WERI-Rb-1 (cell line): ENCODE results near the gene ARHGEF19.

Experiments
- DNase-seq: peaks from one replicate; pipeline ENCODE4 v3.0.0-alpha.2; 2020
- H3K27ac ChIP-seq: fragments of 250-450 bp; sonication (Bioruptor Pico); 2 replicates; pipeline ENCODE4 v1.5.1; 2020; ENCODE audit warnings: mild to moderate bottlenecking, moderate library complexity
- H3K27me3 ChIP-seq: fragments of 250-450 bp; sonication (Bioruptor Pico); 2 replicates; pipeline ENCODE4 v1.5.1; 2021; ENCODE audit warnings: mild to moderate bottlenecking, low read depth, moderate library complexity; ENCODE audit not compliant: insufficient read depth, severe bottlenecking
- H3K36me3 ChIP-seq: fragments of 250-450 bp; sonication (Bioruptor Pico); 2 replicates; pipeline ENCODE4 v1.5.1; 2020; ENCODE audit warnings: mild to moderate bottlenecking, moderate library complexity
- H3K4me3 ChIP-seq: 2 replicates; pipeline ENCODE4 v1.5.1; 2011; ENCODE audit warnings: low read depth, mild to moderate bottlenecking, control low read depth, low read length
- H3K9me3 ChIP-seq: fragments of 250-450 bp; sonication (Bioruptor Pico); 2 replicates; pipeline ENCODE4 v1.5.1; 2021; ENCODE audit warnings: mild to moderate bottlenecking, moderate library complexity; ENCODE audit not compliant: severe bottlenecking
- TF ChIP-seq, protein P1 (sequence below): IDR thresholded peaks from 2 replicates; pipeline ENCODE4 v1.5.1; 2011; ENCODE audit warnings: low read depth, mild to moderate bottlenecking, control low read depth, inconsistent platforms, low read length

The ARHGEF19 gene

DNA sequence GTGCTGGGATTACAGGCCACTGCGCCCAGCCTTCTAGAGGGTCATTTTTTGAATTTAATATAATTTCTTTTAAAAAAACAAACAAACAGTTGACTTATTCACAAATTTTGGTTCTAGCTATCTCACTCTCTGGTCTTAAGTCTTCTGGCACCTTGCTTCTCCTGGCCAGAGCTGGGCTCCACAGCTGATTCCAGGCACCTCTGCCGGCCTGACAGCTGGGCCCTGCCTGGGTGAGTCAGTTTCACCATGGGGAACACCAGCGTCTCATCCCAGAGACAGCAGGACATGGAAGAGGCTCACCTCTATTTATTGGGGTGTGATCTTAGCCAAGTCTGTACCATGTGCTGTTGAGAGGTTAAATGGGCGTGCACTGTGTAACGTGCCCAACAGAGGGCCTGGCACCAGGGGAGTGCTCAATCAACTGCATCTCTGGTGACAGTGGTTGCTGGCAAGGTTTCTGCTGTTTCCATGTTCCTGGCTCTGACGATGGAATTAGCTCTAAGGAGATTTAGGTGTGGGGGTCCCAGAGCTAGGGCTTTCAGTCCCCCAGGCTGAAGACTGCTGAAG lies 23.6 kb upstream of the ARHGEF19 start:
- no peak overlapping the region for H3K27ac ChIP-seq
- no peak for DNase-seq
- no peaks in the 10 kb centered on the region for H3K9me3 ChIP-seq
- peak overlapping the region; percentile 74 for H3K4me3 ChIP-seq
- TF ChIP-seq, protein P1, sequence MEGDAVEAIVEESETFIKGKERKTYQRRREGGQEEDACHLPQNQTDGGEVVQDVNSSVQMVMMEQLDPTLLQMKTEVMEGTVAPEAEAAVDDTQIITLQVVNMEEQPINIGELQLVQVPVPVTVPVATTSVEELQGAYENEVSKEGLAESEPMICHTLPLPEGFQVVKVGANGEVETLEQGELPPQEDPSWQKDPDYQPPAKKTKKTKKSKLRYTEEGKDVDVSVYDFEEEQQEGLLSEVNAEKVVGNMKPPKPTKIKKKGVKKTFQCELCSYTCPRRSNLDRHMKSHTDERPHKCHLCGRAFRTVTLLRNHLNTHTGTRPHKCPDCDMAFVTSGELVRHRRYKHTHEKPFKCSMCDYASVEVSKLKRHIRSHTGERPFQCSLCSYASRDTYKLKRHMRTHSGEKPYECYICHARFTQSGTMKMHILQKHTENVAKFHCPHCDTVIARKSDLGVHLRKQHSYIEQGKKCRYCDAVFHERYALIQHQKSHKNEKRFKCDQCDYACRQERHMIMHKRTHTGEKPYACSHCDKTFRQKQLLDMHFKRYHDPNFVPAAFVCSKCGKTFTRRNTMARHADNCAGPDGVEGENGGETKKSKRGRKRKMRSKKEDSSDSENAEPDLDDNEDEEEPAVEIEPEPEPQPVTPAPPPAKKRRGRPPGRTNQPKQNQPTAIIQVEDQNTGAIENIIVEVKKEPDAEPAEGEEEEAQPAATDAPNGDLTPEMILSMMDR = 0 out of 2 replicates have a peak, but pooled peaks have one; percentile 23
- H3K27me3 ChIP-seq = no peaks in the 10 kb centered on the region
- no peaks in the 10 kb centered on the region for H3K36me3 ChIP-seq

DNA sequence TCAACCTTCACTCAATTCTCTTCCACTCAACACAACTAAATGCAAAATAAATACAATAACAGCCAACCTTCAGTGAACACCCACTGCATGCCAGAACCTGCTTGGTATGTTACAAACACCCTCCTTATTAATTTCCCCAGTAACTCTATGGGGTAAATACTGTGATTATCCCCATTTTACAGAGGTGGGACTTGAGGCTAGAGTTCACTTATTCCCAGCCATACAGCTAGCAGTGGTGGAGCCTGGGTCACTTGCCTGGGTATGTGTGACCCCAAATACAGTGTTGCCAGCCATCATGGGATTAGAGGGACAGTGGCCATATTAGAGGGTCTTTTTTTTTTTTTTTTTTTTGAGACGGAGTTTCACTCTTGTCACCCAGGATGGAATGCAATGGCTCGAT lies 22.9 kb upstream of the ARHGEF19 start:
- no peak for DNase-seq
- no peaks in the 10 kb centered on the region for H3K9me3 ChIP-seq
- H3K27ac ChIP-seq = no peak overlapping the region
- no peaks in the 10 kb centered on the region for H3K36me3 ChIP-seq
- TF ChIP-seq, protein P1 = no peak
- no peaks in the 10 kb centered on the region for H3K27me3 ChIP-seq
- H3K4me3 ChIP-seq = no peak overlapping the region

DNA sequence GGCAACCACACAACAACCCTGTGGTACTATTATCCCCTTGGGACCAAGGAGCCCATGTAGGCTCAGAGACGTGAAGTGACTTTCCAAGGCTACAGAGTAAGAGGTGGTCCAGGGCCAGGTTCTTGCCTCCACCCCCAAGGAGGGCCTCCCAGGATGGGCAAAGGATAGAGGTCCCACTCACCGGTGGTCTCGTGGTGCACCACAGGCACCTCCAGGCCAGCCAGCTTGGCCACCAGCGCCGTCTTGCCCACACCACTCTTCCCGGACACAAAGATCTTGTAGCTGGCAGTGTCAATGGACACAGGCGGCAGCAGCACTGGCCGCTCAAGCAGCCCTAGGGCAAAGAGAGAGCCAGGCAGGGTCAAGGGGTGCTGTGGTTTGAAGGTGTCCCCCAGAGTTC lies 21.0 kb upstream of the ARHGEF19 start:
- DNase-seq = no peak
- Histone ChIP-seq H3K9me3 (no peaks in the 10 kb centered on the region), H3K36me3 (no peaks in the 10 kb centered on the region), H3K27me3 (no peaks in the 10 kb centered on the region), H3K27ac (no peak overlapping the region), H3K4me3 (no peak overlapping the region)
- TF ChIP-seq, protein P1 = no peak

DNA sequence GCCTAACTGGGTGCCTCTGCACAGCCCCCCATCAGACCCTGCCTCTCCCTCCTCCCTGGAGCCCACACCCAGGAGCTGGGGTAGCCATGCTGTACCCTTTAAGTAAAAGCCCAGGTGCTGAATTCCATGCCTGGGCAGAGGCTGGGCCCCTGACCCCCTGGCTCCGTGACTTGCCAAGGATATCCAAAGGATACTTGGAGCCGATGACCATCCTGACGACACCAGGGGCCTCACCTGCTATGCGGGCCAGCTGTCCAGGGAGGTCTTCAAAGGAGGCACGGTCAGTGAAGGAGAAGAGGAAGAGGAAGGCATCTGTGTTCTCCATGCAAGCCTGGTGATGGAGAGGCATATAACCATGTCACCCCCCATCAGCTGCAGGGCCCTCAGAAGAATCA lies 19.9 kb upstream of the ARHGEF19 start:
- H3K27ac ChIP-seq = no peak overlapping the region
- no peaks in the 10 kb centered on the region for H3K36me3 ChIP-seq
- H3K9me3 ChIP-seq = no peaks in the 10 kb centered on the region
- no peak overlapping the region for H3K4me3 ChIP-seq
- TF ChIP-seq, protein P1 = no peak
- H3K27me3 ChIP-seq = no peaks in the 10 kb centered on the region
- DNase-seq = no peak

DNA sequence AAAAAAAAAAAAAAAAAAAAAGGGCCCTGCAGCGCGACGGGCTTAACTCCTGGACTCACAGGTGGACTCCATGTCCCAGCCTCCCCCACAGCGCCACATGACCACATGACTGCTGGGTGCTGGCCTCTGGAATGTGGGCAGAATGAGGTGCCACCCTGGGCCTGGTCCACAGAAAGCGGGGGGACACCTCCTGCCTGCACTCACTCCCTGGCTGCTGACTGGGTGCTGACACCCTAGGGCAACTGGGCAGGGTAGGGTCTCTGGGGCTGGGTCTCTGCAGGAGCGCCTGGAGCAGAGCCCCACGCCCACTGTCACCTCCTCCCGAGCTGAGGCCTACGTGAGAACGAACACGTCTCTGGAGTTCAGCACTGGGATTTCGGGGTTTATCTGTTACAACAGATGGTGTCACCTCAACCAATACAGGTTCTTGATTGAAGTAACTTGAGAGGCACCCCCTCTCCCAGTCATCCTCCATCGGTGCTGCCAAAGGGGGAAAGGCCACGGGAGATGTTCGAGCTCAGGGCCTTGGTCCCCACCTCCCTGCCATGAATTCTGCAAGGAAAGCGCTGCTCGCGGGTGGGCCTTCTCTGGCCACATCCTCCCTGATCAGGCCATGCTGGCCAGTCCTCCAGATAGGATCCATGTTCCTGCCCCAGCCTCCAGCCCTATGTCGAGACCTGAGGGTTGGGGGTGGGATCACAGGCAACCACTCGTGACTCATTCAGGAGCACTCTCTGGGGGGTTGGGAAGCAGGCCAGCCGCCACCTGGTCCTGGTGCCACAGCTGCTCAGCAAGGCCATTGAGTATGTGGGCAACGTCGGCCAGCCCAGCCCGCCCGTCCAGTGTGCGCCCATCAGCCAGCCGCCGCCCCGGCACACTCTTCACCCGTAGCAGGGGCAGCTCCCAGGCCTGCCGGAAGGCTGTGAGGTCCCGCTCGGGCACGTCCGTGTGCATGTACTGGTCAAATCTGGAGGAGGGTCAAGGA lies 19.2 kb upstream of the ARHGEF19 start:
- TF ChIP-seq, protein P1 = no peak
- Histone ChIP-seq H3K27ac (no peak overlapping the region), H3K27me3 (no peaks in the 10 kb centered on the region), H3K36me3 (no peaks in the 10 kb centered on the region), H3K4me3 (no peak overlapping the region), H3K9me3 (no peaks in the 10 kb centered on the region)
- DNase-seq = no peak
